ENCODE results near the gene ARHGAP44. TPM values are rescaled to one million over a fixed set of nuclear protein-coding genes. Genes with fewer than 3 reads are reported as not detected.

ARHGAP44 gene
- total RNA-seq, 1 donor from 2014 or later = 0.79 TPM

- DNase-seq (ENCODE audit: low read depth) (no peak), FAIRE-seq (no peak)
- Histone ChIP-seq H3K36me3 (ENCODE audit: control insufficient read depth, insufficient read depth, low read length) (peaks cover 44% of the 10 kb centered on the region), H3K27me3 (ENCODE audit: control insufficient read depth, insufficient read depth, low read length) (no peaks in the 10 kb centered on the region), H3K4me3 (ENCODE audit: low read depth, low read length) (no peak overlapping the region)
- TF ChIP-seq CTCF (IDR thresholded peaks at IDR 0.05; ENCODE audit: insufficient read depth, low read length, severe bottlenecking) = no peak
Measured at GRCh38 chr17:12993631-12994030, 204.3 kb downstream of the ARHGAP44 start.

DNA sequence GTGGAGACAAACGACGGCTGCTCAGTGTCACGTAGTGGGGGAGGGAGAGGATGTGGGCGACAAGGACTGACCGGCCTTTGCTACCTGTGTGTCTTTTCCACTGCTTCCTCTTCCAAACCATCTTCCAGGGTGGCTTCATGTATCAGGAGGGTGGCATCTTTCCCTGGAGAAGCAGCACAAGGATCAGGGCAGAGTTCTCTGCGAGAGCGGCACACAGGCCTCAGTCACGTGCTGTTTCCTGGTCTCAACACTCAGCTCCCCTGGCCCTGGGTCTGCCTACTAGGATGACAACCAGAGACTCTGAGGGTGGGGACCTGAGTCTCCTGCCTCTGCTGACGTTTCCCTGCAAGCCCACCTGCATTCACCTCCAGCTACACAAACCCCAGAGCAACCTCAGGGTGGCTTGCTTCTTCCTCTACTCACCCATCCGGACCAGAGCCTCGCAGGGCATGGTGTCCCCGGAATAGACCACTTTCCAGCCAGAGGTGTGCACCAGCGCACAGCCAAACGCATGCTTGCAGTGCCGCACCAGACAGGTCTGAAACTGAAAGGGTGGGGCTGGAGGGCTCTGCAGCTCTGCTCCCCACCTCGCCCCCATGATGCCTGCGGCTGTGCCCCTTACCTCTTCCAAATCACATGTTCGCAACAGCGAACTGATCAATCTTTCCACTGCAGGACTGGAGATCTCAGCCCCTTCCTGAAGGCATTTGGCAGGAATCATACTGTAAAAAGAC lies 205.2 kb downstream of the ARHGAP44 start:
- H3K36me3 ChIP-seq (ENCODE audit: control insufficient read depth, insufficient read depth, low read length) = peaks cover 48% of the 10 kb centered on the region

DNA sequence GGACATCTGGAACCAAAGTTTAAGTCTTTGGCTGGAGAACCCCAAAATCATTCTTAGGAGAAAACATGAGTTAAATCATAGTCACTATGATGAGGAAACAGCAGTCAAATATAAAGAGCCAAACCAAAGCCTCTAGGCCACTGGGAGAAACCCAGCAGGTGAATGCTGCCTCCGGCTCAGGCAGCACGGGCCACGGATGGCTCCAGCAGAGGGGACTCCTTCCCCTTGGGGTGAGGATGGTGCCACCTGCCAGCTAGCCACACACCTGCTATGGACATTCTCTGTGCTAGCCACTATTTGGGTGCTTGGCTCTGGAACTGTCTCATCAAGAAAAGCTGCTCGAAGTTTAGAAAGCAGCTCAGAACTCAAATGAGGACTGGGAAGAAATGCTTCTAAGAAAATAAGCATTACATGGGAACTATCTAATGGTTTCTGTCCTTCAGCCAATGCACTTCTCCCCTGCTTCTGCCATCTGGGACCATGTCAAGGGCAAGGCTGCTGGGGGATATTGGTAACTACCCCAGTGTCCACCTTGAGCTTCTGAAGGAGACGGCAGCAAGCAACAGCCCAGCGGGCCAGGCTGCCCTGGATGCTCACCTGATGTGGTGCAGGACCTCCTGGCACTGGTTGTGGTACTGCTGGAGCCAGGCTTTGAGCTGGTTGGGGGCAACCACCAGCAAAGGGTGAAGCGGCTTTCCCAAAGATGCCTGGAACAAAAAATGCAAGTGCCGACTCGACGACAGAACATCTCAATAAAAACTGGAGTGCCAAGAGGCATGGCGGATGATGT lies 206.0 kb downstream of the ARHGAP44 start:
- no peak for DNase-seq (ENCODE audit: low read depth)
- TF ChIP-seq CTCF (IDR thresholded peaks at IDR 0.05; ENCODE audit: insufficient read depth, low read length, severe bottlenecking) = no peak
- Histone ChIP-seq H3K36me3 (ENCODE audit: control insufficient read depth, insufficient read depth, low read length) (peaks cover 53% of the 10 kb centered on the region), H3K4me3 (ENCODE audit: low read depth, low read length) (no peak overlapping the region), H3K27me3 (ENCODE audit: control insufficient read depth, insufficient read depth, low read length) (no peaks in the 10 kb centered on the region)
- FAIRE-seq = no peak

More for the DNA sequence above, 205.2 kb downstream of the ARHGAP44 start:
- DNase-seq (ENCODE audit: low read depth) (no peak), FAIRE-seq (no peak)
- TF ChIP-seq CTCF (IDR thresholded peaks at IDR 0.05; ENCODE audit: insufficient read depth, low read length, severe bottlenecking) = no peak
- Histone ChIP-seq H3K27me3 (ENCODE audit: control insufficient read depth, insufficient read depth, low read length) (no peaks in the 10 kb centered on the region), H3K4me3 (ENCODE audit: low read depth, low read length) (no peak overlapping the region)

DNA sequence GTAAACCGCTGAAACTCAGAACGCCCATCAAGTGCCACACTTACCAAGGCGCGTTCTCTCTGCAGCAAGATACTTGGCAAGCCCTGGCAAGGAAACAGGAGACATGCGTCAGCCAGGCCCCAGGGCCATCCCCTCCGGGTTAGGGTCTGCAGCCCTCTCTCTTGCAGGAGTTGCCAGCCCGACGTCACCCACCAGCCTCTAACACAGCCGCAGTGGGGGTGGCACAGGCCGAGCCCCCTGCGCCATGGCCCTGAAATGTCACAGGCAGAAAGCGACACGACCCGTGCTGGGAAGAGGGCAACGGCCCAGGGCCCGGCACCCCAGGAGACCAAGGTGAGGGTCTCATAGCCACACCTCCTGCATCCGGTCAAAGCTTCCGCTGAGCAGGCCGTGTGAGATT lies 206.6 kb downstream of the ARHGAP44 start:
- DNase-seq (ENCODE audit: low read depth) (no peak), FAIRE-seq (no peak)
- Histone ChIP-seq H3K27me3 (ENCODE audit: control insufficient read depth, insufficient read depth, low read length) (no peaks in the 10 kb centered on the region), H3K4me3 (ENCODE audit: low read depth, low read length) (no peak overlapping the region), H3K36me3 (ENCODE audit: control insufficient read depth, insufficient read depth, low read length) (peaks cover 59% of the 10 kb centered on the region)
- TF ChIP-seq CTCF (IDR thresholded peaks at IDR 0.05; ENCODE audit: insufficient read depth, low read length, severe bottlenecking) = no peak

DNA sequence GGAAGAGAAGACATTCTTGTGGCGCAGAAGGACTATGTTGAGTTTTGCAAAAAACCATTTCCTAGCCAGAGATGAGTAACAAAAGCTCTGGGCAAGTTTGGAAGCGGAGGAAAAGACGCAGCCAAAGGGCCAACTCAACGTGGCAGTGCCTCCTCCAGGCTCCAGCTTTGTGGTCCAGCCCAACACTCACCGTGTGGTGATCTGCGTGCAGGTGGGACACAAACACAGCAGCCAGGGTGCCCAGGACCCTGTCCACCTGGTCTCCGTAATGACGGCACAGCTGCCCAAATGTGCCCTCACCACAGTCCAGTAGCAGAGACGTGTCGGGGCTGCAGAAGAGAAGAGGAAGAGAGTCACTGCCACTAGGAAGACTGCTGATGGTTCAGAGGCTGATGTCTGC lies 207.1 kb downstream of the ARHGAP44 start:
- Histone ChIP-seq H3K27me3 (ENCODE audit: control insufficient read depth, insufficient read depth, low read length) (no peaks in the 10 kb centered on the region), H3K4me3 (ENCODE audit: low read depth, low read length) (no peak overlapping the region), H3K36me3 (ENCODE audit: control insufficient read depth, insufficient read depth, low read length) (peaks cover 59% of the 10 kb centered on the region)
- FAIRE-seq = peak; percentile 88
- TF ChIP-seq CTCF (IDR thresholded peaks at IDR 0.05; ENCODE audit: insufficient read depth, low read length, severe bottlenecking) = no peak
- DNase-seq (ENCODE audit: low read depth) = no peak

Measured in bronchial epithelial cell (primary cell).